Measurements from ENCODE around the gene CDC42SE1.

The CDC42SE1 gene

GRCh38 chr1:151026460-151026859, 33.0 kb downstream of the CDC42SE1 start:
- Histone ChIP-seq H3K36me3 (replicated peaks; ENCODE audit: insufficient read depth, low read length) (no peaks in the 10 kb centered on the region; the same call in 1 of the 2 replicates), H3K4me2 (ENCODE audit: low read depth, low read length) (no peak overlapping the region), H3K27ac (ENCODE audit: low read length) (no peak overlapping the region), H3F3A (ENCODE audit: insufficient read depth, low read length) (no peaks in the 10 kb centered on the region), H3K4me1 (ENCODE audit: low read length) (no peaks in the 10 kb centered on the region), H3K27me3 (replicated peaks; ENCODE audit: insufficient read depth, low read length) (no peaks in the 10 kb centered on the region), H3K4me3 (ENCODE audit: low read length) (no peak overlapping the region), H3K9me2 (replicated peaks; ENCODE audit: insufficient read depth, low read length) (no peaks in the 10 kb centered on the region), H4K20me1 (ENCODE audit: insufficient read depth, low read length) (no peaks in the 10 kb centered on the region), H3K79me2 (ENCODE audit: low read length) (no peaks in the 10 kb centered on the region), H3K9ac (ENCODE audit: low read length) (no peak overlapping the region), H2AFZ (ENCODE audit: low read length) (no peak overlapping the region), H3K9me3 (replicated peaks; ENCODE audit: insufficient read depth, low read length) (no peaks in the 10 kb centered on the region)
- TF ChIP-seq, protein P1, sequence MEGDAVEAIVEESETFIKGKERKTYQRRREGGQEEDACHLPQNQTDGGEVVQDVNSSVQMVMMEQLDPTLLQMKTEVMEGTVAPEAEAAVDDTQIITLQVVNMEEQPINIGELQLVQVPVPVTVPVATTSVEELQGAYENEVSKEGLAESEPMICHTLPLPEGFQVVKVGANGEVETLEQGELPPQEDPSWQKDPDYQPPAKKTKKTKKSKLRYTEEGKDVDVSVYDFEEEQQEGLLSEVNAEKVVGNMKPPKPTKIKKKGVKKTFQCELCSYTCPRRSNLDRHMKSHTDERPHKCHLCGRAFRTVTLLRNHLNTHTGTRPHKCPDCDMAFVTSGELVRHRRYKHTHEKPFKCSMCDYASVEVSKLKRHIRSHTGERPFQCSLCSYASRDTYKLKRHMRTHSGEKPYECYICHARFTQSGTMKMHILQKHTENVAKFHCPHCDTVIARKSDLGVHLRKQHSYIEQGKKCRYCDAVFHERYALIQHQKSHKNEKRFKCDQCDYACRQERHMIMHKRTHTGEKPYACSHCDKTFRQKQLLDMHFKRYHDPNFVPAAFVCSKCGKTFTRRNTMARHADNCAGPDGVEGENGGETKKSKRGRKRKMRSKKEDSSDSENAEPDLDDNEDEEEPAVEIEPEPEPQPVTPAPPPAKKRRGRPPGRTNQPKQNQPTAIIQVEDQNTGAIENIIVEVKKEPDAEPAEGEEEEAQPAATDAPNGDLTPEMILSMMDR (IDR thresholded peaks at IDR 0.05; ENCODE audit: low read length), result no peak
- TF ChIP-seq EZH2phosphoT487 (IDR thresholded peaks at IDR 0.05; ENCODE audit: low read length), result no peak
- TF ChIP-seq EZH2 (optimal IDR thresholded peaks at IDR 0.05; ENCODE audit: low read depth, low read length), result no peak
- DNase-seq, result no peak

- Histone ChIP-seq H2AFZ (ENCODE audit: low read length) (no peak overlapping the region), H3F3A (ENCODE audit: insufficient read depth, low read length) (no peaks in the 10 kb centered on the region)
Measured at GRCh38 chr1:151024540-151025146, 34.8 kb downstream of the CDC42SE1 start.

GRCh38 chr1:151013518-151013917, 45.9 kb downstream of the CDC42SE1 start:
- TF ChIP-seq EZH2phosphoT487 (IDR thresholded peaks at IDR 0.05; ENCODE audit: low read length) (no peak), EZH2 (optimal IDR thresholded peaks at IDR 0.05; ENCODE audit: low read depth, low read length) (no peak)
- Histone ChIP-seq H4K20me1 (ENCODE audit: insufficient read depth, low read length) (no peaks in the 10 kb centered on the region), H3K79me2 (ENCODE audit: low read length) (peaks cover 15% of the 10 kb centered on the region; the same call in 1 of the 2 replicates), H3K9me2 (replicated peaks; ENCODE audit: insufficient read depth, low read length) (no peaks in the 10 kb centered on the region), H3F3A (ENCODE audit: insufficient read depth, low read length) (no peaks in the 10 kb centered on the region), H3K4me1 (ENCODE audit: low read length) (peaks cover 8% of the 10 kb centered on the region), H3K9ac (ENCODE audit: low read length) (no peak overlapping the region), H2AFZ (ENCODE audit: low read length) (no peak overlapping the region), H3K4me3 (ENCODE audit: low read length) (no peak overlapping the region), H3K27ac (ENCODE audit: low read length) (no peak overlapping the region), H3K9me3 (replicated peaks; ENCODE audit: insufficient read depth, low read length) (no peaks in the 10 kb centered on the region), H3K4me2 (ENCODE audit: low read depth, low read length) (no peak overlapping the region), H3K27me3 (replicated peaks; ENCODE audit: insufficient read depth, low read length) (no peaks in the 10 kb centered on the region), H3K36me3 (replicated peaks; ENCODE audit: insufficient read depth, low read length) (no peaks in the 10 kb centered on the region)
- no peak for DNase-seq

More at GRCh38 chr1:151024540-151025146, 34.8 kb downstream of the CDC42SE1 start:
- Histone ChIP-seq H3K9me3 (replicated peaks; ENCODE audit: insufficient read depth, low read length) (no peaks in the 10 kb centered on the region), H3K27ac (ENCODE audit: low read length) (no peak overlapping the region), H3K27me3 (replicated peaks; ENCODE audit: insufficient read depth, low read length) (no peaks in the 10 kb centered on the region), H3K4me3 (ENCODE audit: low read length) (no peak overlapping the region), H3K4me1 (ENCODE audit: low read length) (no peaks in the 10 kb centered on the region), H4K20me1 (ENCODE audit: insufficient read depth, low read length) (no peaks in the 10 kb centered on the region), H3K36me3 (replicated peaks; ENCODE audit: insufficient read depth, low read length) (no peaks in the 10 kb centered on the region), H3K4me2 (ENCODE audit: low read depth, low read length) (no peak overlapping the region), H3K79me2 (ENCODE audit: low read length) (no peaks in the 10 kb centered on the region), H3K9me2 (replicated peaks; ENCODE audit: insufficient read depth, low read length) (no peaks in the 10 kb centered on the region), H3K9ac (ENCODE audit: low read length) (no peak overlapping the region)
- DNase-seq, result peak; percentile 83
- TF ChIP-seq, protein P1 (IDR thresholded peaks at IDR 0.05; ENCODE audit: low read length), result peak; percentile 96
- TF ChIP-seq EZH2 (optimal IDR thresholded peaks at IDR 0.05; ENCODE audit: low read depth, low read length) (no peak), EZH2phosphoT487 (IDR thresholded peaks at IDR 0.05; ENCODE audit: low read length) (no peak)
